Liver (tissue), 9 donors: ENCODE data around the gene VEPH1. TPM values are rescaled to one million over a fixed set of nuclear protein-coding genes. Genes with fewer than 3 reads are reported as not detected.
A peak's percentile ranks its signal among the peaks of the same experiment; 100 is the strongest.

Experiments
- DNase-seq: peaks from one replicate; pipeline ENCODE4 v3.0.0-alpha.2; 2017; ENCODE audit warnings: low spot score
- H3K27ac ChIP-seq, 2 donors: one replicate each; pipeline ENCODE4 v1.7.0; 2013; ENCODE audit warnings: inconsistent platforms in 2 of 2, low read length in 2 of 2, control low read depth in 1 of 2, low read depth in 1 of 2, mild to moderate bottlenecking in 1 of 2
- H3K27me3 ChIP-seq, 4 donors: one replicate each; pipeline versions ENCODE4 v1.6.1 to v1.7.0; 2013; ENCODE audit warnings: low read length in 3 of 4, inconsistent platforms in 1 of 4, mild to moderate bottlenecking in 1 of 4, moderate library complexity in 1 of 4; ENCODE audit not compliant: control insufficient read depth in 4 of 4, insufficient read depth in 4 of 4
- H3K36me3 ChIP-seq, 4 donors: one replicate each; pipeline versions ENCODE4 v1.6.1 to v1.7.0; 2013; ENCODE audit warnings: low read length in 3 of 4, mild to moderate bottlenecking in 3 of 4, low read depth in 1 of 4, moderate library complexity in 1 of 4; ENCODE audit not compliant: control insufficient read depth in 4 of 4, insufficient read depth in 3 of 4
- H3K4me1 ChIP-seq, 4 donors: one replicate each; pipeline versions ENCODE4 v1.6.1 to v1.7.0; 2013; ENCODE audit warnings: low read length in 3 of 4, mild to moderate bottlenecking in 3 of 4, moderate library complexity in 1 of 4; ENCODE audit not compliant: control insufficient read depth in 4 of 4, insufficient read depth in 4 of 4
- H3K4me3 ChIP-seq, 3 donors: one replicate each; pipeline versions ENCODE4 v1.6.1 to v1.7.0; 2013; ENCODE audit warnings: low read length in 3 of 3, control low read depth in 1 of 3, low read depth in 1 of 3, mild to moderate bottlenecking in 1 of 3
- H3K9ac ChIP-seq, 2 donors: one replicate each; pipeline ENCODE4 v1.7.0; 2013; ENCODE audit warnings: low read length in 2 of 2, mild to moderate bottlenecking in 2 of 2, moderate library complexity in 2 of 2, control low read depth in 1 of 2, low read depth in 1 of 2
- H3K9me3 ChIP-seq, 4 donors: one replicate each; pipeline versions ENCODE4 v1.6.1 to v1.7.0; 2013; ENCODE audit warnings: low read length in 3 of 4; ENCODE audit not compliant: control insufficient read depth in 4 of 4
- ATF3 ChIP-seq: IDR thresholded peaks from 2 replicates; pipeline ENCODE4 v1.6.1; 2016; ENCODE audit warnings: antibody characterized with exemption
- EGR1 ChIP-seq, 2 donors: IDR thresholded peaks; 2 replicates each; pipeline ENCODE4 v1.6.1; 2016 to 2018; ENCODE audit warnings: antibody characterized with exemption in 2 of 2, low read depth in 2 of 2
- FOXA1 ChIP-seq: IDR thresholded peaks from 2 replicates; pipeline ENCODE4 v1.6.1; 2016; ENCODE audit warnings: antibody characterized with exemption
- FOXA2 ChIP-seq: IDR thresholded peaks from 2 replicates; pipeline ENCODE4 v1.6.1; 2016; ENCODE audit warnings: antibody characterized with exemption
- GABPA ChIP-seq, 2 donors: IDR thresholded peaks in 1 of 2; conservative IDR thresholded peaks in 1 of 2; 2 replicates each; pipeline ENCODE4 v1.6.1; 2016; ENCODE audit warnings: antibody characterized with exemption in 2 of 2, mild to moderate bottlenecking in 1 of 2, moderate library complexity in 1 of 2
- HNF4A ChIP-seq, 2 donors: conservative IDR thresholded peaks; 2 replicates each; pipeline ENCODE4 v1.6.1; 2016; ENCODE audit warnings: antibody characterized with exemption in 2 of 2, mild to moderate bottlenecking in 2 of 2
- HNF4G ChIP-seq: IDR thresholded peaks from 2 replicates; pipeline ENCODE4 v1.6.1; 2016; ENCODE audit warnings: antibody characterized with exemption
- JUND ChIP-seq, 2 donors: IDR thresholded peaks; 2 replicates each; pipeline ENCODE4 v1.6.1; 2016; ENCODE audit warnings: antibody characterized with exemption in 2 of 2
- MAX ChIP-seq: IDR thresholded peaks from 2 replicates; pipeline ENCODE4 v1.6.1; 2016; ENCODE audit warnings: antibody characterized with exemption
- NR2F2 ChIP-seq: IDR thresholded peaks from 2 replicates; pipeline ENCODE4 v1.6.1; 2016; ENCODE audit warnings: antibody characterized with exemption
- RAD21 ChIP-seq, 2 donors: IDR thresholded peaks; 2 replicates each; pipeline ENCODE4 v1.6.1; 2016; ENCODE audit warnings: antibody characterized with exemption in 2 of 2, mild to moderate bottlenecking in 2 of 2
- RXRA ChIP-seq, 2 donors: IDR thresholded peaks; 2 replicates each; pipeline ENCODE4 v1.6.1; 2017 to 2018; ENCODE audit warnings: antibody characterized with exemption in 2 of 2, mild to moderate bottlenecking in 1 of 2
- SP1 ChIP-seq: IDR thresholded peaks from 2 replicates; pipeline ENCODE4 v1.6.1; 2018; ENCODE audit warnings: antibody characterized with exemption, mild to moderate bottlenecking
- TAF1 ChIP-seq: conservative IDR thresholded peaks from 2 replicates; pipeline ENCODE4 v1.6.1; 2016; ENCODE audit warnings: antibody characterized with exemption, mild to moderate bottlenecking
- YY1 ChIP-seq: IDR thresholded peaks from 2 replicates; pipeline ENCODE4 v1.6.1; 2016; ENCODE audit warnings: antibody characterized with exemption, mild to moderate bottlenecking
- ZBTB33 ChIP-seq: IDR thresholded peaks from 2 replicates; pipeline ENCODE4 v1.6.1; 2016; ENCODE audit warnings: antibody characterized with exemption
- WGBS: extraction: QIAGEN DNeasy Blood & Tissue Kit; methylation state at CpG from one replicate; pipeline ENCODE4 v1.1.7; 2013; 5-methylcytosine and 5-hydroxymethylcytosine counted together
- polyA plus RNA-seq, 2 donors: library from polyadenylated mRNA; stranded (reverse) in 1 of 2; unstranded in 1 of 2; fragments of 200-250 nt in 1 of 2; fragments of >200 nt in 1 of 2; fragmentation: Nextera tagmentation in 1 of 2; extraction: Ambion mirVana in 1 of 2; gene quantifications; one replicate each; pipeline versions ENCODE4 v1.2.1 to v1.2.3, GENCODE V29; 2013 to 2015
- total RNA-seq, 2 donors: library from RNA; depleted of rRNA; stranded (reverse); fragments of >200 nt; gene quantifications; one replicate each; pipeline ENCODE4 v1.2.3, GENCODE V29; 2014
- TF ChIP-seq, protein P1 (sequence below): IDR thresholded peaks from 2 replicates; pipeline ENCODE4 v1.6.1; 2016; ENCODE audit warnings: antibody characterized with exemption, mild to moderate bottlenecking
- donor health status: healthy.
- donor health status: healthy.
- donor health status: healthy.
- donor health status: healthy.
- donor health status: healthy.

Gene VEPH1
- total and polyA plus RNA-seq, 4 donors, result 0.60 to 3.3 (median 1.2) TPM

- Histone ChIP-seq H3K27me3 (peaks cover 0 to 13% (median 3%) of the 10 kb centered on the region in 4 donors), H3K9ac (no peak within 1 kb of the TSS), H3K27ac (no peak within 1 kb of the TSS), H3K36me3 (no peaks in the 10 kb centered on the region), H3K4me1 (peaks cover 9 to 19% (median 14%) of the 10 kb centered on the region in 4 donors), H3K9me3 (no peaks in the 10 kb centered on the region), H3K4me3 (peak within 1 kb of the TSS; percentile 23 to 61 (median 24))
- no peak for DNase-seq
- TF ChIP-seq HNF4G, result no peak
- TF ChIP-seq JUND (IDR thresholded peaks at IDR 0.05), result no peak
- no peak for TF ChIP-seq FOXA2
- no peak for TF ChIP-seq YY1
- TF ChIP-seq ATF3, result no peak
- TF ChIP-seq ZBTB33, result no peak
- no peak for TF ChIP-seq RXRA (IDR thresholded peaks at IDR 0.05)
- no peak for TF ChIP-seq GABPA (IDR thresholded peaks at IDR 0.05 in 1 of 2, conservative IDR thresholded peaks at IDR 0.05 in 1 of 2)
- TF ChIP-seq SP1, result no peak
- TF ChIP-seq TAF1, result no peak
- TF ChIP-seq EGR1 (IDR thresholded peaks at IDR 0.05; ENCODE audit: low read depth in 2 of 2), result no peak
- no peak for TF ChIP-seq RAD21 (IDR thresholded peaks at IDR 0.05)
- WGBS, result 14% methylated on average over 15 of the region's 15 CpGs
These were observed 66.5 kb downstream of the VEPH1 start, which contains the start of gene PTX3 for GRCh38 chr3:157436583-157437291. PTX3 (plus strand) TSS chr3:157436850; CDS start chr3:157436934, 84 bp downstream.

DNA sequence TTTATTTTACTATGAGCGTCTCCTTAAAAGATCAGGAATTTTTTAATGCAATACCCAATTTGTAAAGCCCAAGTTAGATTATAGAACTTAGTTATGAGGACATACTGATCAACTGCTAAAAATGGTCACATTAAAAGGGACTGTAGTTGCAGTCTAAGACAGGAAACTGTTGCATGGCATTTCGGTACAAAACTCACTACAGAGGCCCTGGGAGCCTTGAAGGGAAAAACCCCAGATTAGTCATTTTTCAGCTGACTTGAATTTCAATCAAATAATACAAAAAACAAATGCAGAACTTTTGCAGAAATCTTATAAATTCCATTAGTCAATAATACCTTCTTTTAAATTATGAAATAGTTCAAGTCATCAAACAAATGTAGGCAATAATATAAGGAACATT lies 73.5 kb downstream of the VEPH1 start:
- TF ChIP-seq FOXA2 (no peak), RAD21 (IDR thresholded peaks at IDR 0.05) (no peak), FOXA1 (no peak)
- Histone ChIP-seq H3K9ac (no peak overlapping the region), H3K9me3 (no peaks in the 10 kb centered on the region), H3K4me3 (no peak overlapping the region), H3K36me3 (no peaks in the 10 kb centered on the region), H3K27ac (no peak overlapping the region), H3K4me1 (no peaks in the 10 kb centered on the region), H3K27me3 (no peaks in the 10 kb centered on the region)
- 77% methylated on average over 2 of the region's 2 CpGs for WGBS
- DNase-seq, result no peak

GRCh38 chr3:157428853-157429252 lies 74.4 kb downstream of the VEPH1 start:
- TF ChIP-seq, protein P1, sequence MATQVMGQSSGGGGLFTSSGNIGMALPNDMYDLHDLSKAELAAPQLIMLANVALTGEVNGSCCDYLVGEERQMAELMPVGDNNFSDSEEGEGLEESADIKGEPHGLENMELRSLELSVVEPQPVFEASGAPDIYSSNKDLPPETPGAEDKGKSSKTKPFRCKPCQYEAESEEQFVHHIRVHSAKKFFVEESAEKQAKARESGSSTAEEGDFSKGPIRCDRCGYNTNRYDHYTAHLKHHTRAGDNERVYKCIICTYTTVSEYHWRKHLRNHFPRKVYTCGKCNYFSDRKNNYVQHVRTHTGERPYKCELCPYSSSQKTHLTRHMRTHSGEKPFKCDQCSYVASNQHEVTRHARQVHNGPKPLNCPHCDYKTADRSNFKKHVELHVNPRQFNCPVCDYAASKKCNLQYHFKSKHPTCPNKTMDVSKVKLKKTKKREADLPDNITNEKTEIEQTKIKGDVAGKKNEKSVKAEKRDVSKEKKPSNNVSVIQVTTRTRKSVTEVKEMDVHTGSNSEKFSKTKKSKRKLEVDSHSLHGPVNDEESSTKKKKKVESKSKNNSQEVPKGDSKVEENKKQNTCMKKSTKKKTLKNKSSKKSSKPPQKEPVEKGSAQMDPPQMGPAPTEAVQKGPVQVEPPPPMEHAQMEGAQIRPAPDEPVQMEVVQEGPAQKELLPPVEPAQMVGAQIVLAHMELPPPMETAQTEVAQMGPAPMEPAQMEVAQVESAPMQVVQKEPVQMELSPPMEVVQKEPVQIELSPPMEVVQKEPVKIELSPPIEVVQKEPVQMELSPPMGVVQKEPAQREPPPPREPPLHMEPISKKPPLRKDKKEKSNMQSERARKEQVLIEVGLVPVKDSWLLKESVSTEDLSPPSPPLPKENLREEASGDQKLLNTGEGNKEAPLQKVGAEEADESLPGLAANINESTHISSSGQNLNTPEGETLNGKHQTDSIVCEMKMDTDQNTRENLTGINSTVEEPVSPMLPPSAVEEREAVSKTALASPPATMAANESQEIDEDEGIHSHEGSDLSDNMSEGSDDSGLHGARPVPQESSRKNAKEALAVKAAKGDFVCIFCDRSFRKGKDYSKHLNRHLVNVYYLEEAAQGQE, result no peak
- TF ChIP-seq EGR1 (IDR thresholded peaks at IDR 0.05; ENCODE audit: low read depth in 2 of 2), result no peak
- TF ChIP-seq MAX, result no peak
- TF ChIP-seq HNF4A (conservative IDR thresholded peaks at IDR 0.05), result no peak
- no peak for TF ChIP-seq NR2F2
- Histone ChIP-seq H3K4me3 (no peak overlapping the region), H3K27me3 (no peaks in the 10 kb centered on the region), H3K4me1 (no peaks in the 10 kb centered on the region), H3K36me3 (no peaks in the 10 kb centered on the region), H3K9me3 (no peaks in the 10 kb centered on the region), H3K27ac (no peak overlapping the region), H3K9ac (no peak overlapping the region)
- 55% methylated on average over 1 of the region's 1 CpG for WGBS
- no peak for DNase-seq
